Prostate gland (tissue), 2 donors: ENCODE measurements around the gene IRF6.

Source experiments
- CTCF ChIP-seq, 4 experiments: fragments of 200-600 bp in 2 of 4; fragments of 450-650 bp in 2 of 4; sonication (generic) in 2 of 4; IDR thresholded peaks; 1 replicate in 3 of 4; 2 replicates in 1 of 4; pipeline ENCODE4 v1.5.1; 2016 to 2019; ENCODE audit warnings: antibody characterized with exemption in 4 of 4, mild to moderate bottlenecking in 2 of 4, moderate library complexity in 2 of 4
- POLR2A ChIP-seq: fragments of 450-650 bp; IDR thresholded peaks from one replicate; pipeline ENCODE4 v1.6.1; 2016; ENCODE audit warnings: antibody characterized with exemption, mild to moderate bottlenecking

- no peak for TF ChIP-seq CTCF (IDR thresholded peaks at IDR 0.05)
- no peak for TF ChIP-seq POLR2A
Measured at GRCh38 chr1:209743145-209743482, 62.8 kb downstream of the IRF6 start.
